Tibial artery (tissue), 4 donors: Measurements from ENCODE around the gene CDH22.

Experiments used
- DNase-seq, 2 donors: peaks; one replicate each; pipeline ENCODE4 v3.0.0-alpha.2; 2019
- H3K27ac ChIP-seq, 2 donors: fragments of 200-600 bp; sonication (generic) in 1 of 2; 1 replicate in 1 of 2; 2 replicates in 1 of 2; pipeline ENCODE4 v1.5.1; 2018 to 2019; ENCODE audit warnings: mild to moderate bottlenecking in 1 of 2
- H3K27me3 ChIP-seq, 2 donors: fragments of 200-600 bp; sonication (generic) in 1 of 2; one replicate each; pipeline versions ENCODE4 v1.5.1 to v1.6.0; 2016 to 2019
- H3K36me3 ChIP-seq, 3 donors: fragments of 200-600 bp; sonication (generic) in 2 of 3; one replicate each; pipeline ENCODE4 v1.5.1; 2016 to 2019; ENCODE audit warnings: mild to moderate bottlenecking in 2 of 3
- H3K4me1 ChIP-seq, 4 donors: fragments of 200-600 bp; sonication (generic) in 2 of 4; 1 replicate in 3 of 4; 2 replicates in 1 of 4; pipeline ENCODE4 v1.5.1; 2016 to 2019
- H3K4me3 ChIP-seq, 2 donors: fragments of 200-600 bp; sonication (generic) in 1 of 2; 1 replicate in 1 of 2; 2 replicates in 1 of 2; pipeline ENCODE4 v1.5.1; 2018 to 2019; ENCODE audit warnings: mild to moderate bottlenecking in 2 of 2
- H3K9me3 ChIP-seq, 3 donors: fragments of 200-600 bp; sonication (generic) in 1 of 3; one replicate each; pipeline ENCODE4 v1.5.1; 2016 to 2019
- CTCF ChIP-seq, 2 experiments: fragments of 200-600 bp in 1 of 2; fragments of 450-650 bp in 1 of 2; IDR thresholded peaks; one replicate each; pipeline ENCODE4 v1.5.1; 2017 to 2019; ENCODE audit warnings: antibody characterized with exemption in 2 of 2, mild to moderate bottlenecking in 1 of 2, moderate library complexity in 1 of 2
- intact Hi-C: fragments of 100-400 bp; cut with DNase I; formaldehyde crosslinking; loops from one replicate; pipeline ENCODE4 v1.15.0; 2023; ENCODE audit warnings: low total_unique reads

CDH22 gene

GRCh38 chr20:46269372-46269771 lies 38.9 kb downstream of the CDH22 start:
- peaks cover 0 to 55% of the 10 kb centered on the region in 2 donors for H3K27me3 ChIP-seq
- H3K4me1 ChIP-seq = no peaks in the 10 kb centered on the region
- H3K9me3 ChIP-seq = peaks cover 0 to 16% (median 15%) of the 10 kb centered on the region in 3 donors
- intact Hi-C loops = no loop called here
- H3K4me3 ChIP-seq = no peak overlapping the region
- DNase-seq = no peak
- H3K27ac ChIP-seq = no peak overlapping the region
- TF ChIP-seq CTCF (IDR thresholded peaks at IDR 0.05) = no peak
- no peaks in the 10 kb centered on the region for H3K36me3 ChIP-seq

GRCh38 chr20:46268662-46269061 lies 39.6 kb downstream of the CDH22 start:
- H3K27me3 ChIP-seq = peaks cover 0 to 52% of the 10 kb centered on the region in 2 donors

GRCh38 chr20:46268131-46268614 lies 40.1 kb downstream of the CDH22 start:
- Histone ChIP-seq H3K4me3 (no peak overlapping the region), H3K36me3 (no peaks in the 10 kb centered on the region), H3K27me3 (peaks cover 0 to 55% of the 10 kb centered on the region in 2 donors), H3K9me3 (peaks cover 0 to 13% (median 7%) of the 10 kb centered on the region in 3 donors), H3K27ac (no peak overlapping the region), H3K4me1 (no peaks in the 10 kb centered on the region)
- no peak for TF ChIP-seq CTCF (IDR thresholded peaks at IDR 0.05)
- no peak for DNase-seq
- intact Hi-C loops = no loop called here

More at GRCh38 chr20:46268662-46269061, 39.6 kb downstream of the CDH22 start:
- Histone ChIP-seq H3K4me1 (no peaks in the 10 kb centered on the region), H3K9me3 (peaks cover 0 to 16% (median 11%) of the 10 kb centered on the region in 3 donors), H3K4me3 (no peak overlapping the region), H3K27ac (no peak overlapping the region), H3K36me3 (no peaks in the 10 kb centered on the region)
- TF ChIP-seq CTCF (IDR thresholded peaks at IDR 0.05) = no peak
- intact Hi-C loops = no loop called here
- DNase-seq = no peak

- Histone ChIP-seq H3K4me3 (no peak overlapping the region), H3K36me3 (no peaks in the 10 kb centered on the region), H3K27ac (no peak overlapping the region), H3K27me3 (peaks cover 0 to 55% of the 10 kb centered on the region in 2 donors), H3K4me1 (no peaks in the 10 kb centered on the region), H3K9me3 (peaks cover 0 to 5% (median 2%) of the 10 kb centered on the region in 3 donors)
- DNase-seq = no peak
- no peak for TF ChIP-seq CTCF (IDR thresholded peaks at IDR 0.05)
- intact Hi-C loops = no loop called here
Measured at GRCh38 chr20:46267108-46268105, 40.9 kb downstream of the CDH22 start.

- Histone ChIP-seq H3K36me3 (no peaks in the 10 kb centered on the region), H3K4me1 (no peaks in the 10 kb centered on the region), H3K27me3 (peaks cover 0 to 70% of the 10 kb centered on the region in 2 donors), H3K4me3 (no peak overlapping the region), H3K27ac (no peak overlapping the region), H3K9me3 (no peaks in the 10 kb centered on the region)
- no peak for TF ChIP-seq CTCF (IDR thresholded peaks at IDR 0.05)
- intact Hi-C loops = no loop called here
- DNase-seq = no peak
Measured at GRCh38 chr20:46265539-46265938, 42.8 kb downstream of the CDH22 start.
